HG03521 (cell line): Measurements from ENCODE around the gene MAN1A1.

Experiments used
- ATAC-seq: cut with Tn5 transposase; IDR thresholded peaks from one replicate; pipeline ENCODE4 v1.9.1; 2021; ENCODE audit warnings: mild to moderate bottlenecking, moderate library complexity; ENCODE audit not compliant: unreplicated experiment

MAN1A1 gene

GRCh38 chr6:119346936-119347335 is 2.6 kb downstream of the MAN1A1 start:
- ATAC-seq, result no peak

- no peak for ATAC-seq
These were observed 3.1 kb downstream of the MAN1A1 start for GRCh38 chr6:119346450-119346849.

- no peak for ATAC-seq
These were observed 4.4 kb downstream of the MAN1A1 start for GRCh38 chr6:119345114-119345513.

- no peak for ATAC-seq
These were observed 5.3 kb downstream of the MAN1A1 start for GRCh38 chr6:119344306-119344705.

GRCh38 chr6:119343573-119344146 is 5.9 kb downstream of the MAN1A1 start:
- no peak for ATAC-seq

- no peak for ATAC-seq
These were observed 6.4 kb downstream of the MAN1A1 start for GRCh38 chr6:119343167-119343566.

GRCh38 chr6:119342430-119342829 is 7.1 kb downstream of the MAN1A1 start:
- no peak for ATAC-seq

- no peak for ATAC-seq
These were observed 8.6 kb downstream of the MAN1A1 start for GRCh38 chr6:119340796-119341487.

GRCh38 chr6:119339941-119340456 is 9.6 kb downstream of the MAN1A1 start:
- no peak for ATAC-seq

- no peak for ATAC-seq
These were observed 11.8 kb downstream of the MAN1A1 start for GRCh38 chr6:119337762-119338161.

GRCh38 chr6:119337252-119337651 is 12.3 kb downstream of the MAN1A1 start:
- ATAC-seq, result no peak

GRCh38 chr6:119334535-119335264 is 14.9 kb downstream of the MAN1A1 start:
- ATAC-seq, result no peak

- peak; percentile 44 for ATAC-seq
These were observed 15.8 kb downstream of the MAN1A1 start for GRCh38 chr6:119333707-119334295.

GRCh38 chr6:119333063-119333609 is 16.4 kb downstream of the MAN1A1 start:
- ATAC-seq, result no peak

- ATAC-seq, result no peak
These were observed 17.8 kb downstream of the MAN1A1 start for GRCh38 chr6:119331663-119332286.

GRCh38 chr6:119330520-119331113 is 18.9 kb downstream of the MAN1A1 start:
- no peak for ATAC-seq

GRCh38 chr6:119329794-119330180 is 19.8 kb downstream of the MAN1A1 start:
- ATAC-seq, result no peak

- no peak for ATAC-seq
These were observed 20.4 kb downstream of the MAN1A1 start for GRCh38 chr6:119328892-119329793.

- ATAC-seq, result no peak
These were observed 21.3 kb downstream of the MAN1A1 start for GRCh38 chr6:119328254-119328653.
